Measurements from ENCODE around the gene BPGM.

Gene BPGM

GRCh38 chr7:134710511-134710853, 63.8 kb downstream of the BPGM start:
- H3K4me2 ChIP-seq: peak overlapping the region in 9 of 11 experiments; percentile 12 to 64 (median 47); a peak in 16 of 22 replicates
- peaks cover 8 to 15% (median 13%) of the 10 kb centered on the region in 10 experiments; a peak in 14 of 20 replicates for H3K4me1 ChIP-seq
- H3K9ac ChIP-seq: no peak overlapping the region
- no peaks in the 10 kb centered on the region for H4K20me1 ChIP-seq
- no peaks in the 10 kb centered on the region for H3K27me3 ChIP-seq
- no peaks in the 10 kb centered on the region for H3K36me3 ChIP-seq
- no peak for TF ChIP-seq Cebpa-rat (IDR thresholded peaks at IDR 0.05)
- no peak overlapping the region for H3K4me3 ChIP-seq
- no peak overlapping the region for H3K27ac ChIP-seq
- H3K9me3 ChIP-seq (replicated peaks in 1 of 11): peaks cover 0 to 10% (median 0%) of the 10 kb centered on the region in 11 experiments; a peak in 1 of 22 replicates

- H3K27ac ChIP-seq: no peak overlapping the region
- H4K20me1 ChIP-seq: no peaks in the 10 kb centered on the region
- H3K4me2 ChIP-seq: peak overlapping the region; percentile 12 to 64 (median 44); a peak in 17 of 22 replicates
- no peaks in the 10 kb centered on the region for H3K27me3 ChIP-seq
- no peak overlapping the region for H3K9ac ChIP-seq
- no peak overlapping the region for H3K4me3 ChIP-seq
- no peaks in the 10 kb centered on the region for H3K36me3 ChIP-seq
- H3K4me1 ChIP-seq: peaks cover 8 to 15% (median 13%) of the 10 kb centered on the region in 10 experiments; a peak in 14 of 20 replicates
- H3K9me3 ChIP-seq (replicated peaks in 1 of 11): peaks cover 0 to 10% (median 0%) of the 10 kb centered on the region in 11 experiments; a peak in 1 of 22 replicates
- no peak for TF ChIP-seq Cebpa-rat (IDR thresholded peaks at IDR 0.05)
Measured at GRCh38 chr7:134710854-134711624, 64.4 kb downstream of the BPGM start.

GRCh38 chr7:134712196-134712595, 65.5 kb downstream of the BPGM start:
- Histone ChIP-seq H3K27me3 (no peaks in the 10 kb centered on the region), H3K4me3 (no peak overlapping the region), H3K36me3 (no peaks in the 10 kb centered on the region), H3K27ac (no peak overlapping the region), H3K9ac (no peak overlapping the region), H3K4me2 (no peak overlapping the region), H3K4me1 (peaks cover 8 to 15% (median 13%) of the 10 kb centered on the region in 10 experiments; a peak in 14 of 20 replicates), H4K20me1 (no peaks in the 10 kb centered on the region), H3K9me3 (replicated peaks in 1 of 11) (peaks cover 0 to 10% (median 0%) of the 10 kb centered on the region in 11 experiments; a peak in 1 of 22 replicates)
- TF ChIP-seq Cebpa-rat (IDR thresholded peaks at IDR 0.05): no peak

- Histone ChIP-seq H4K20me1 (no peaks in the 10 kb centered on the region), H3K4me2 (no peak overlapping the region), H3K27ac (no peak overlapping the region), H3K4me1 (peaks cover 8 to 15% (median 13%) of the 10 kb centered on the region in 10 experiments; a peak in 14 of 20 replicates), H3K4me3 (no peak overlapping the region), H3K9ac (no peak overlapping the region), H3K36me3 (no peaks in the 10 kb centered on the region), H3K9me3 (replicated peaks in 1 of 11) (peaks cover 0 to 10% (median 0%) of the 10 kb centered on the region in 11 experiments; a peak in 1 of 22 replicates), H3K27me3 (no peaks in the 10 kb centered on the region)
- no peak for TF ChIP-seq Cebpa-rat (IDR thresholded peaks at IDR 0.05)
Measured at GRCh38 chr7:134714470-134715205, 68.0 kb downstream of the BPGM start.

GRCh38 chr7:134718211-134718875, 71.7 kb downstream of the BPGM start:
- Histone ChIP-seq H3K4me3 (no peak overlapping the region), H3K36me3 (no peaks in the 10 kb centered on the region), H3K9ac (no peak overlapping the region), H4K20me1 (no peaks in the 10 kb centered on the region), H3K27ac (no peak overlapping the region), H3K9me3 (replicated peaks in 1 of 11) (peaks cover 0 to 10% (median 0%) of the 10 kb centered on the region in 11 experiments; a peak in 2 of 22 replicates), H3K27me3 (no peaks in the 10 kb centered on the region), H3K4me1 (no peaks in the 10 kb centered on the region), H3K4me2 (no peak overlapping the region)
- TF ChIP-seq Cebpa-rat (IDR thresholded peaks at IDR 0.05): no peak

- no peak overlapping the region for H3K27ac ChIP-seq
- 0 out of 22 replicates have a peak, but pooled peaks cover 0 to under 1% (median 0%) of the 10 kb centered on the region in 11 experiments for H3K36me3 ChIP-seq
- H3K4me3 ChIP-seq: no peak overlapping the region
- no peak for TF ChIP-seq Cebpa-rat (IDR thresholded peaks at IDR 0.05)
- peaks cover 0 to 8% (median 7%) of the 10 kb centered on the region in 11 experiments; a peak in 17 of 22 replicates for H3K9me3 ChIP-seq (replicated peaks in 1 of 11)
- H3K27me3 ChIP-seq: no peaks in the 10 kb centered on the region
- H3K4me1 ChIP-seq: no peaks in the 10 kb centered on the region
- no peak overlapping the region for H3K4me2 ChIP-seq
- H4K20me1 ChIP-seq: no peaks in the 10 kb centered on the region
- no peak overlapping the region for H3K9ac ChIP-seq
Measured at GRCh38 chr7:134720091-134720935, 73.7 kb downstream of the BPGM start.

- Histone ChIP-seq H3K9me3 (replicated peaks in 1 of 11) (peaks cover 0 to 15% (median 14%) of the 10 kb centered on the region in 11 experiments; a peak in 18 of 22 replicates), H3K4me1 (no peaks in the 10 kb centered on the region)
Measured at GRCh38 chr7:134721171-134721570, 74.5 kb downstream of the BPGM start.

GRCh38 chr7:134722786-134723322, 76.2 kb downstream of the BPGM start:
- H4K20me1 ChIP-seq: no peaks in the 10 kb centered on the region
- H3K9me3 ChIP-seq (replicated peaks in 1 of 11): peaks cover 0 to 24% (median 15%) of the 10 kb centered on the region in 11 experiments; a peak in 18 of 22 replicates
- H3K4me3 ChIP-seq: no peak overlapping the region
- no peak overlapping the region for H3K4me2 ChIP-seq
- no peak for TF ChIP-seq Cebpa-rat (IDR thresholded peaks at IDR 0.05)
- H3K27ac ChIP-seq: no peak overlapping the region
- H3K4me1 ChIP-seq: peaks cover 0 to 13% (median 6%) of the 10 kb centered on the region in 10 experiments; a peak in 12 of 20 replicates
- 0 out of 22 replicates have a peak, but pooled peaks cover 0 to 4% (median 0%) of the 10 kb centered on the region in 11 experiments for H3K36me3 ChIP-seq
- no peak overlapping the region for H3K9ac ChIP-seq
- H3K27me3 ChIP-seq: no peaks in the 10 kb centered on the region

More at GRCh38 chr7:134721171-134721570, 74.5 kb downstream of the BPGM start:
- no peak for TF ChIP-seq Cebpa-rat (IDR thresholded peaks at IDR 0.05)
- no peaks in the 10 kb centered on the region for H3K27me3 ChIP-seq
- H4K20me1 ChIP-seq: no peaks in the 10 kb centered on the region
- no peak overlapping the region for H3K4me3 ChIP-seq
- H3K27ac ChIP-seq: no peak overlapping the region
- H3K9ac ChIP-seq: no peak overlapping the region
- H3K36me3 ChIP-seq: 0 out of 22 replicates have a peak, but pooled peaks cover 0 to 4% (median 0%) of the 10 kb centered on the region in 11 experiments
- H3K4me2 ChIP-seq: no peak overlapping the region
